K562 (cell line): Measurements from ENCODE around the gene FAM209A.

Source experiments
- HSF4 ChIP-seq: fragments of 250-450 bp; sonication (Bioruptor Pico); IDR thresholded peaks from 2 replicates; pipeline ENCODE4 v2.1.2; 2022; ENCODE audit warnings: mild to moderate bottlenecking, moderate library complexity, borderline replicate concordance
- MAX ChIP-seq: sonication (generic); formaldehyde crosslinking; IDR thresholded peaks from 2 replicates; pipeline ENCODE4 v1.9.0; 2022; ENCODE audit warnings: mild to moderate bottlenecking, missing genetic modification reagents
- ZNF124 ChIP-seq: sonication (generic); formaldehyde crosslinking; IDR thresholded peaks from 2 replicates; pipeline ENCODE4 v1.8.1; 2022; ENCODE audit warnings: missing genetic modification reagents

- no peak for TF ChIP-seq HSF4 (CRISPR knock-in tag)
- no peak for TF ChIP-seq MAX (CRISPR knock-in tag)
- no peak for TF ChIP-seq ZNF124 (CRISPR knock-in tag)
Observed at GRCh38 chr20:56501116-56501515, 23.4 kb upstream of the FAM209A start.
